ENCODE measurements around the gene MS4A3. TPM values are rescaled to one million over a fixed set of nuclear protein-coding genes. Genes with fewer than 3 reads are reported as not detected.

MS4A3 gene
- total and polyA plus RNA-seq, 8 donors = 0.08 to 2.4 (median 0.61) TPM; not detected in 5

DNA sequence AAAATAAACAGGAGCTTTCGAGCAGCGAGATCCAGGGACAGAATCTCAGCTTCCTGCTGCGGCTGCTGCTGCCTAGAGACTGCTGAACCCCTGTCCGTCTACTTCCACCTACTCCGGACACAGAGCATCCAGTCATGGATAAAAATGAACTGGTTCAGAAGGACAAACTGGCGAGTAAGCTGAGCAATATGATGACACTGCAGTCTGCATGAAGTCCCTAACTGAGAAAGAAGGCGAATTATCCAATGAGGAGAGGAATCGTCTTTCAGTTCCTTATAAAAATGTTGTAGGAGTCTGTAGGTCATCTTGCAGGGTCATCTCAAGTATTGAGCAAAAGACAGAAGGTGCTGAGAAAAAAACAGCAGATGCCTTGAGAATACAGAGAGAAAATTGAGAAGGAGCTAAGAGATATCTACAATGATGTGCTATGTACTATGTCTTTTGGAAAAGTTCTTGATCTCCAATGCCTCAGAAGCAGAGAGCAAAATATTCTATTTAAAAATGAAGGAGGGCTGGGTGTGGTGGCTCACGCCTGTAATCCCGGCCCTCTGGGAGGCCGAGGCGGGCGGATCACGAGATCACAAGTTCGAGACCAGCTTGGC is 20.9 kb downstream of the MS4A3 start:
- Histone ChIP-seq H3K36me3 (no peaks in the 10 kb centered on the region), H3K4me1 (no peaks in the 10 kb centered on the region), H3K27ac (no peak overlapping the region), H3K9me3 (peaks cover 0 to 8% (median 3%) of the 10 kb centered on the region in 4 donors), H3K4me3 (no peak overlapping the region), H3K27me3 (no peaks in the 10 kb centered on the region)
- intact Hi-C loops (cut with DNase I; ENCODE audit: low total_unique reads) = no loop called here
- 78 to 91% (median 86%) methylated on average over 15 of the region's 15 CpGs for WGBS, 5 donors
- no peak for DNase-seq
- TF ChIP-seq CTCF (IDR thresholded peaks at IDR 0.05) = no peak

DNA sequence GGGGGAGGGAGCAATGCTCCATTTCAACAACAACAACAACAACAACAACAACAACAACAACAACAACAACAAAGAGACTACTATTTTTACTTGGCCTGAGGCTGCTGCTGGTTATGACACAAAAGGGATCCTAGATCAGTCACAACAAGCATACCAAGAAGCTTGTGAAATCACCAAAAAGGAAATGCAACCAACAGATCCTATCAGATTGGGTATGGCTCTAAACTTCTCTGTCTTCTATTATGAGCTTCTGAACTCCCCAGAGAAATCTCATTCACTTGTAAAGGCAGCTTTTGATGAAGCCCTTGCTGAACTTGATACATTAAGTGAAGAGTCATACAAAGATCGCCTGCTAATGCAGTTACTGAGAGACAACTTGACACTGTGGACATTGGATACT is 21.5 kb downstream of the MS4A3 start:
- intact Hi-C loops (cut with DNase I; ENCODE audit: low total_unique reads) = no loop called here
- Histone ChIP-seq H3K9me3 (peaks cover 0 to 8% (median 3%) of the 10 kb centered on the region in 4 donors), H3K36me3 (no peaks in the 10 kb centered on the region), H3K27me3 (no peaks in the 10 kb centered on the region), H3K4me3 (no peak overlapping the region), H3K27ac (no peak overlapping the region), H3K4me1 (no peaks in the 10 kb centered on the region)
- TF ChIP-seq EP300 (IDR thresholded peaks at IDR 0.05) (no peak), POLR2A (IDR thresholded peaks at IDR 0.05) (no peak), CTCF (IDR thresholded peaks at IDR 0.05) (no peak), POLR2AphosphoS5 (IDR thresholded peaks at IDR 0.05) (no peak)
- no peak for DNase-seq
- 83 to 95% (median 88%) methylated on average over 1 of the region's 1 CpG for WGBS, 5 donors

GRCh38 chr11:60078745-60079144 is 22.3 kb downstream of the MS4A3 start:
- 51 to 74% (median 65%) methylated on average over 4 of the region's 4 CpGs for WGBS, 5 donors
- TF ChIP-seq POLR2A (IDR thresholded peaks at IDR 0.05) = no peak
- no peak for TF ChIP-seq POLR2AphosphoS5 (IDR thresholded peaks at IDR 0.05)
- no peak for TF ChIP-seq CTCF (IDR thresholded peaks at IDR 0.05)
- no peak for TF ChIP-seq EP300 (IDR thresholded peaks at IDR 0.05)
- H3K4me1 ChIP-seq = no peaks in the 10 kb centered on the region
- H3K9me3 ChIP-seq = peaks cover 0 to 8% (median 3%) of the 10 kb centered on the region in 4 donors
- DNase-seq = no peak
- no peaks in the 10 kb centered on the region for H3K27me3 ChIP-seq
- no peak overlapping the region for H3K27ac ChIP-seq
- H3K4me3 ChIP-seq = no peak overlapping the region
- no peaks in the 10 kb centered on the region for H3K36me3 ChIP-seq
- intact Hi-C loops (cut with DNase I; ENCODE audit: low total_unique reads) = no loop called here

GRCh38 chr11:60080535-60080934 is 24.1 kb downstream of the MS4A3 start:
- intact Hi-C loops (cut with DNase I; ENCODE audit: low total_unique reads) = no loop called here
- Histone ChIP-seq H3K27me3 (no peaks in the 10 kb centered on the region), H3K4me3 (no peak overlapping the region), H3K36me3 (no peaks in the 10 kb centered on the region), H3K9me3 (peaks cover 0 to 8% (median 3%) of the 10 kb centered on the region in 4 donors), H3K4me1 (no peaks in the 10 kb centered on the region), H3K27ac (no peak overlapping the region)
- no peak for DNase-seq
- 55 to 75% (median 56%) methylated on average over 3 of the region's 3 CpGs for WGBS, 5 donors
- no peak for TF ChIP-seq CTCF (IDR thresholded peaks at IDR 0.05)
- TF ChIP-seq EP300 (IDR thresholded peaks at IDR 0.05) = no peak
- no peak for TF ChIP-seq POLR2AphosphoS5 (IDR thresholded peaks at IDR 0.05)
- TF ChIP-seq POLR2A (IDR thresholded peaks at IDR 0.05) = no peak
